ENCODE data around the gene CDH9.
A peak's percentile ranks its signal among the peaks of the same experiment; 100 is the strongest.
"Not testable (repeated sequence)": the region's sequence is repeated elsewhere in the genome, so short reads cannot be mapped to it uniquely, and the experiment has no call there.

The CDH9 gene

DNA sequence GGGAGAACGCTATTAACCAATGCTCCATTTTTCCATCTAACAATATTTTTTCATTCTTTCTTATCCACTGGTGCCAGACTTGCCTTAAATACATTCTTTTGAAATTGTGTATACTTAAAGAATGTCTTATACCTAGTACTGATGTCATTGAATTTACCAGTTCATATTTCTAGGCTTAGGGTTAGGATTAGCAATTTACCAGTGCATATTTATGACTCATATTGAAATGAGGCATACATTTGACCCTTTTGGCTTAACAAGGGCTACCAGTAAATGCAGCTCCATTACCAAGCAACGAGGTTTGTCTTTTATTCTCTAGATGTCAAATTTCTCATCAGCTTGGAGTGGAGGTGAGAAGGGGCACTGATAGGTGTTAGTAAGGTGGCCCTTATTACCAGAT, 89.5 kb downstream of the CDH9 start:
- no peak for DNase-seq

DNA sequence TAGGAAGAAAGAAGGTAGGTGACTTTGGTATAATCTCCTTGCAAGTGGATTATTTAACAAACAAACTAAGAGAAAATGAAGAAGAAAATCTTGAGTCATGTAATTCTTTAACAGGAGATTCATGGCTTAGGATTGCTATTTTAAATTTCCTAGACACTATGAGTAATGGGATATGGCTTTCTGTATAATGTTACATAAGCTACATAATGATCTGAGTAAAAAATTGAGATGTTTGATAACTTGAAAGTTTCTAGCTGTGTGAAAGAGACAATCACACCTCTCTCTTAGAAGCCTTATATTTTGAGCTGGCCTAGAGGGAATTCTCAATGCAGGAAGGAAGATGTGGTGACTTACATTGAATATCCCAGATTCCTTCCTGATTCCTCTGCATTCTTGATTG, 92.5 kb downstream of the CDH9 start:
- DNase-seq = peak; percentile 17

DNA sequence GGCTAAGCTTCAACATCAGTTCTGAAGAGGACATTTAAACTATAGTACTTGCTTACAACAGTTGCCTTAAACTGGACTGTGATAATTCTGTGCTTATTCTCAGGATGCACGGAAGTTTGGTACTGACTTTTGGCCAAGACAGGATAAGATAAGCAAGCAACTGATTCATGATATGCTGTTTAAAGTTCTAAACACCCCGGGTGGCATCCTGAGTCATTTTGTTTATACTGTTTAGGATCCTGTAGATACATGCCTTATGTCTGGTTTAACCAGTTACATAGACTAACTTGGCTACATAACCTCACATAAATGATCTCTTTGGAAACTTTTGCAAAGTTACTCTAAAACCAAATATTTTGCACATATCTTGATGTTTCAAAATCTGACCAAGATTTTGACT, 95.9 kb downstream of the CDH9 start:
- peak; percentile 3 for DNase-seq

DNA sequence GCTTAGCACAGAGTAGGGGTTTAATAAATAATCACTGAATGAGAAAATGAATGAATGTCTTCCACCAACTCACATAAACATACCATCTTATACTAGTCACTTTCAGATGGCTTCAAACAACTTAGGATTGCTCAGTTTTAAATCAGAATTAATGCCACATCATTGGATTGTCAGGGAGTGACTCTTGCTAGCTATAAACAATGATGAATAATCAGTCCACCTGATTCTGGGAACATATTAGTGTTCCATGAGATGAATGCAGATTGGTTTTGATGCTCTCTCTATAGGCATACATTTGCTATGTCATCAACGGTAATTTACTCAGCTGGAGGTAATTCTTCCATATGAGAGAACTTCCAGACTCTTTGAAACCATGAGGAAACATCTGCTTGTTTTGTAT, 97.4 kb downstream of the CDH9 start:
- DNase-seq = peak; percentile 61

DNA sequence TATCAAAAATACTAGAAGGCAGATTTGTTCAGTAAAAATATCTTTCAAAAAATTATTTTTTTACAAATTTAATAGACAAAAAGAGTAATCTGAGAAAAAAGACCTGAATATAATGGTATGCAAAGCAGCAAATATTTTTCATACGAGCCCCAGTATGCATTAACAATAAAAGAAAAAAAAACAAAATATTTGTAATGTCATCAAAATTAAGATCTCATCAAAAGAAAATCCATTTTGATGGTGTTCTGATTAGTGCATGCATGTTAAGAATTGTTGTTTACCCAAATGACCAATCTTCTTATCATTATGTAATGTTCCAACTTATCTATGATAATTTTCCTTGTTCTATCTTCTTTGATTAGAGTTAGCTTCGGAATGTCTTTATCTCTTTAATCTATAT, 106.1 kb downstream of the CDH9 start:
- no peak for DNase-seq

DNA sequence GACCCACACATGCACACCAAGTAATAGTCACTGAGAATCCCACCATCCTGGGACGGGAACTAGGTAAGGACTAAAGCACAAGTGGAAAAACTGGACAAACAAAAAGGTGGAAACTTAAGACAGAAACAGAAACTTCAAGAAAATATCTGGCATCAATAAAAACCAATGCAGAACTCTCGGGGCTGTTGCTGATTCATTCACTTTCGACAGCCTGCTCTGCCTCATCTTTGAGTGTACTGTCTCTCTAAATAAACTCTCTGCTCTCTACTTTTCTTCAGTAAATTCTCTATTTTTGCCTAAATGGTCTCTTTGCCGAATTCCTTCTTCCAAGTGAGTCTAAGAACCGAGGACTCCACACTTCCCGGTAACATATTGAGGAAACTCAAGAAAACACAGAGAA, 116.9 kb downstream of the CDH9 start:
- no peak for DNase-seq

DNA sequence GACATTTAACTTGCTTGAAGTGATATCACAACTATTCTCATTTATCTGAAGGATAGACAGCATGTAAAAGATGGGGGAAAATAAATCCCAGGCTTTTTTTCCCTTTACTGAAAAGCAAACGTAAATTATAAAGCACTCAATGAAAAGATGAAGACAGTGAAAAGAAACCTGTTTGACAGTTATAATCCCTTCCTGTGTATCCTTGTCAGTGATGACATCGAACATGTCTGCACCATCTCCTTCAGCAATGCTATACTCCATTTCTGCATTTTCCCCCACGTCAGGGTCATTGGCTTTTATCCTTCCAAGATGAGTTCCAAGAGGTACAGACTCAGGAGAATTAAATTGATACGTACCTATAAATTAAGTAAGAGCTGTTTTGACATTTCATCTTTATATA, 134.9 kb downstream of the CDH9 start:
- no peak for DNase-seq

DNA sequence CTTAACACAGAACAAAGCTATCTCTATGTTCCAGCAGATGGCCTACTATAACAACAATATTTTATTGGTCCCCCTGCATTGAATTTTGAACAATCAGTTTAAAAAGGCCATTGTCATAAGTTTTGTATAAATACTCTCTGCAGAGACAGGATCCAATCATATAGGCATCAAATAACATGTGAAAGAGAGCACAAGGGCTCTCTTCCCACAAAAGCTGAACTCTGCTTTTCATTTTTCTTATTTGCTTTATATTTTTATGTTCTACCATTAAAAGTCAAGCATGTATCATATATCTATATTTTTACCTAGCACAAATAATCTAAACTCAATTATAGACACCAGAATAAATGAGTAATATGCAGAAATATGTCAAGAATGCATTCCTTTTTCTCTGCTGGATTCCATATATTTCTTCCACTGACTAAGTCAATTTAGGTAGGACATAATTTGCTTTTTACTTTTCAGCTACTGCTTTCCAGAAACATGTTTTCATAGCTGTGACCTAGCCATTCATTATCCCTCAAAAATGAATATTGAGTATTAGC, 143.6 kb downstream of the CDH9 start:
- peak; percentile 51 for DNase-seq

DNA sequence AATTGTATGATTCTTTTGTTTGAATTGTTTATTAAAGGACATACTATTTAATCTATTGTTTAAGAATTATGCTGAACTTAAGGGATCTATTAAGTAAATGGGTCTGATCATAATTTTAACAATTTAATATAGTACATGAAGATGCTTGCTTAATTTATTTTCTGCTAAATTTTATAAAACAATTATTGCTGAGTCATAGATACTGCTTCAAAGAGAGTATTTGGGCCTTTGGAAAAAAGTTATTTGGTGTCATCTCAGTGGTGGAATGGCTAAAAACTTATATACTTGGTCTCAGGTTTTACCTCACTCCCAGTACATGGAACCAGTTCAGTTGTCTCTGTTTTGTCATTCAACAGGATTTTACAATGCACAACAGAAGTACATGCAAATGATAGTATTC, 145.3 kb downstream of the CDH9 start:
- no peak for DNase-seq

DNA sequence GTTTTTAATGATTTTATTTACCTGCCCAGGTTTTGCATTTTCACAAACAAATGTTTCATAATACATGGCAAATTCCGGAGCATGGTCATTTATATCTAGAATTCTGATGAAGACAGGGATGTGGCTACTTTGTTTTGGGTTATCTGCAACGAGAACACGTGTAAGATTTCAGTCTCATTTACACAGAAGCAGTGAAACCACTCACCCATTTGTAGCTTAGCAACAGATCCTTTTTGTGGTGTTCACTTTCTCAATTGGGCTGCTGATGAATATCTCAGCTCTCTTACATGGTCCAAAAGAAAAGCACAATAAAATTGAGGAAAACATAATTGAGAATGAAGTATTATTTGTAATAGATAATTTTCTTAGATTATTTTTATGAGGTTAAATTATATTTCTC, 148.6 kb downstream of the CDH9 start:
- DNase-seq = no peak

DNA sequence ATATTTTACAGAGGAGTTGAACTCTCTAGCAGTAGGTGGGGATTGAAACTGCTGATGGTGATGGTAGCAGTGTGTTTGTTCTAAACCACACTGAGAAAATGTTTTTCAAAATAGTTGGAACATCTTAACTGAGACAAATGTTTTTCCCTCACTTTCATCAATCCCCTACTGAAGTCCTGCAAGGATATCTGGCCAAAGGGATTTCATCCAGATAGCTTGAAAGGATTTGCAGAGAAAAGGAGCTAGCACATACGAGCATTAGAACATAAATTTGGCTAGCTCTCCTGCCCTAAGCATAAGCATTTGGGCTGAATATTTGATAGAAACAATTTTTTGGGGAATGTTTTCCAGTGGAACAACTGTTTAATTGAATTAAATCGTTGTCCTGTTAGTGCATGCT, 153.9 kb downstream of the CDH9 start:
- DNase-seq = no peak

DNA sequence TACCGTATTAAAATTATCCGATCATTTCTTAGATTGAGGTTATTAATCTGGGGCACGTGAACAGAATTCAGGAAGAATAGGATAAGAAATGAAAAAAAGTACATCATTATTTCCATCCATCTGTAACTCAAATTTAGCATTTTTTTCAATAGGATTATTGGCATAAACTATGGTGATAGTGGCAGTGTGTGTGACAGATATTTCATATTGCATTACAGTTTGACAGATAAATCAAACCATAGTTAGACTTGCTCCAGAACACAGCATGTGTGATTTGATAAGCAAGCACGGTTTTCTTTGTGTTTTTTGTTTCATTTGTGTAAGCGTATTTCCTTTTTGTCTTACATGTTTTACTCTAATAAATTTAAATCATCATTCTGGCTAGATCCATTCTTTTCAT, 155.0 kb downstream of the CDH9 start:
- no peak for DNase-seq

DNA sequence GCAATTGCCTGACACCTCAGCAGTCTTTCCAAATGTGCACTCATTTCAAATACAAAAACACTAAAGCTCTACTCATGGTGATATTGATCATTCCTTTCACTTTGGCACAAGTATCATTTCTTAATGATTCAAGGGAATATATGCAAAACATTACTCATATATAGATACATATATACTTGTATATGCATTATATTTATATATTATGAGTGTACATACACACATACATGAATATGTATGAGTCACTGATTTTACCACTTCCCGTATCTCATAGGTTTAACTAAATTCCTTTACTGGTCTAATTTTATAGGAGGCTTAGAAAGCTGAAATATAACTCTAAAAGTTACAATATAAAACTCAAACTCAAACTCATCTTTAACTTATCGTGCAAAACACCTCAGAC, 156.5 kb downstream of the CDH9 start:
- DNase-seq = no peak

DNA sequence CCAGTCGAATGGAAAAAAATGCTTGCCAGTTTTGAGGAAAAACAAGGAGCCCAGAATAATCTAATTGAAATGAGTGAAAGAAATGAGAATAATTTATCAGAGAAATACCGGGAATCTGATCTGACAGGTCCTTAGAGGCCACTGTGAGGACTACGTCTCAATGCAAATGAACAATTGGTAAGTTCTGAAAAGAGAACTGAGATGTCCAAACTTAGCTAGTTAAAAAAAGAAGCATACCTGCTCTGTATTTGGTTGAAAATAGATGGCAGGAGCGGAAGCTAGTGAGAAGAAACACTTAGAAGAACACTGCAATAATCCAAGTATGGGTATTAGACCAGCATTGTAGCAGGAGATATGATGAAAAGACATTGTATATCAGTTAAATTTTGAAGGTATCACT, 161.2 kb downstream of the CDH9 start:
- no peak for DNase-seq

DNA sequence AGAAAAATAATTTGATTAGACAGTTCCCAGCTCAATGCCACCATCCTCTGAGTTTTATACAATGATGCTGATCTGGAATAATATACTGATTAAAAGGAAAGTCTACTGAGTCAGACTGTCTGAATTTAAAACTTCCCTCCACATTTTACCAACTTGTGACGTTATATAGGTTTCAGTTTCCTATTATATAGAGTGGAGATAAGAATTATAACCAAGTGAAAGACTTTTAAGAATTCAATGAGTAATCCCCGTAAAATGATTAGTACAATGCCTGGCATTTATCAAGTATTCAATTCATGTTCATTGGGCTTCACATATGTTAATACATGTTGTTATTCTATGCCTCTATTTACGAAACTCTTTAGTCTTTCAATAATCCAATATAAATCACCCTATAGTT, 166.0 kb downstream of the CDH9 start:
- peak; percentile 5 for DNase-seq

DNA sequence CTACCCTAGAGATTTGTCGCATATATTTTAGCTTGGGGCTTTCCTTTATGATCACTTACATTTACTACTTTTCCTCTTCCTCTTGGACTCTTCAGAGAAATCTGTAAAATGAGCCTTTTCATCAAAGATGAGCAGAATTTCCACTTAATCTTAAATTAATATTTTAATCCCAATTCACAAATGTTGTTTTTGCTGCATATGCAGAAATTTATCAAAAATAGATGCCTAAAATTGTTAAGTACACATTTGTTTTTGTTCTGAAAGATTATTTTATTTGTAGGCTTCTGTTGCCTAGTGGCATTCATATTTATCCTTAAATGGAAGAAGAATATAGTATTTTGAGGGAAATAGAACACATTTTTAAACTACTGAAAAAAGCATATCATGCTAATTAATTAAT, 168.6 kb downstream of the CDH9 start:
- DNase-seq = no peak

DNA sequence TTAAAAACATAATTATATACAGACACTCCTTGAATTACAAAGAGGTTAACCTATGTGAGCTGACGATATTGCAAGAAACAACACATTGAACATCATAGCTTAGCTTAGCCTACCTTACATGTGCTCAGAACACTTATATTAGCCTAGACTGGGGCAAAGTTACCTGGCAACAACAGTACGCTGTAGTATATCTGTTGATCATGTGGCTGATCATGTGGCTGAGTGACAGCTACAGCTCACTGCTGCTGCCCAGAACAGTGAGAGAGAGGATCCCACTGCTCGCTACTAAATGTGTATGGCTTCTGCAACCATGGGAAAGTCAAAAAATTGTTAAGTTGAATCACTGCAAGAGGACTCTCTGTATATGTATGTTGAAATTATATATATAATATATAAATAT, 169.9 kb downstream of the CDH9 start:
- no peak for DNase-seq

DNA sequence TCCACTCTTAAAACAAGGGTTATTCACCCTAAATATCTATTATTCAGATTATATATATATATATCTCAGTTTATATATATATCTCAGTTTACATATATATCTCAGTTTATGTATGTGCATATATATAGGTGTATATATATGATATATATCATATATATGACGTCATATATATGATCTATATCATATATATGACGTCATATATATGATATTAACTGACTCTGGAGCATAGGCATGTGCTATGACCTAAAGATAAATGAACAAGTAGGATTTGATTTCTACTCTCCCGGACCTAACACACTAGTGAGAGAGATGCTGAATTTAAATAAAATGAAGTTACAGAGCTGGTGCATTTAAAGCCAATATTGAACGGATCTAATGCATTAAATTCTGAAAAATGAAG, 174.3 kb downstream of the CDH9 start:
- DNase-seq = no peak

DNA sequence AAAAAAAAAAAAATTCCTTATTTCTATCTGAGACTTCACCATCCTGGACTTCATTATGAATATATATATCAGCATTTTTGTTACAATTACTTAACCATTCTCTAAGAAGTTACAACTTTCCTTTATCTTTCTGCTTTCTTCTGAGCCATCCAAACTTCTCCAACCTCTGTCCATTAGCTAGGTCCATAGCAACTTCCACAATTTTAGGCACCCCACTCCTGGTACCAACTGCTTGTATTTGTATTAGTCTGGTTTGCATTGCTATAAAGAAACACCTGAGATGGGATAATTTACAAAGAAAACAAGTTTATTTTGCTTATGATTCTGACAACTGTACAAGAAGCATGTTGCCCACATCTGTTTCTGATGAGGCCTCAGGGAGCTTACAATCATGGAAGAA, 182.1 kb downstream of the CDH9 start:
- DNase-seq = no peak

DNA sequence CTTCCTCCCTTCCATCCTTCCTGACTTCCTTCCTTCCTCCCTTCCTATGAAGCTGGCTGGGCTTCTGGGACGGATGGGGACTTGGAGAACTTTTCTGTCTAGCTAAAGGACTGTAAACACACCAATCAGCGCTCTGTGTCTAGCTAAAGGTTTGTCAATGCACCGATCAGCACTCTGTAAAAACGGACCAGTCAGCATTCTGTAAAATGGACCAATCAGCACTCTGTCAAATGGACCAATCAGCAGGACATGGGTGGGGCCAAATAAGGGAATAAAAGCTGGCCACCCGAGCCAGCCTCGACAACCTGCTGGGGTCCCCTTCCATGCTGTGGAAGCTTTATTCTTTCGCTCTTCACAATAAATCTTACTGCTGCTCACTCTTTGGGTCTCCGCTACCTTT, 185.9 kb downstream of the CDH9 start:
- DNase-seq = not testable (repeated sequence)

DNA sequence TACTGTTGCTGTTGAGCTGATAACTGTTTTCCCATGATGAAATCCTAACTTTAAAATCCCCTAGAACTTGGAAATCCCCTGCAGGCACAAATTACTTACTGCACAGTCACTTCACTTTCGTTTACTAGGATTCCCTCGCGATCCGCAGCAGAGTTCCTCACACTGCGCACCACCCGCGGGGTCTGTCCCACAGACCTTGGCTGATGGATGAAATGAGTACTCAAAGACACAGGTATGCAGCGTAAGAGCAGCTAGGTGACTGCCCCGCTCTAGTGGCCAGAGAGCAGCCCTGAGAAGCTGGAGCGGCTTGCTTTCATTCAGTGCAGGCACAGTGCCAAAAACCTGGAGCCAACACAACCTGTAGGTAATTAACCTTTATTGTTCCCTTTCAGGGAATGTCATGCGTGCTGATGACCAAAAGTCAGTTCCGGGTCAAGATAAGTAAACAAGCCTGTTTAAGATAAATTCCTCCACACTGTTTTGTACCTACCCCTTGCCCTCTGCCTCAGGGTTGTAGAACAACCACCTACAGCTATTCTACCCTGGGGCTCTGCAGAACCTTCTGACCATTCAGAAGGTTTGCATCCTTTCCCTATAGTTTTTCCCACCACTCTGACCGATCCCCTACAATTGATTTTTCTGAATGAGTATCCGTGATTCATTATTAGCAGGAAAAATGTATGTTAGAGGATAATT, 191.2 kb downstream of the CDH9 start:
- no peak for DNase-seq

DNA sequence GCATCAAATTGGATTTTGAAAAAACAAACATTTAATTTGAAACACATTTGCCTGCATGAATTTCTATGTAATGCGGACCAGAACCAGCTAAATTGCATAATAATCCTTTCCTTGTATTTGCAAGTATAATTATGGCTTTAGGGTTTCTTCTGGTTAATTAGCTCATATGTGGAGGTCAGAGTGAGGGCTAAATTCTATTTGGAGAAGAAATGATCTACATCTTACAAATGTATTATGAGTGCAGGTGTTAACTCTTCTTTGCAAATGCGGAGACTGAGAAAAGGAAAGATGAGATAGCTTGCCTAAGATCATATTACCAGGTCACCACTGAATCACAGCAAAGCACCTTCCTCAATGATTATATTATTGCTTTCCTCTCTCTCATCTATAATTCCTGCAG, 194.7 kb downstream of the CDH9 start:
- no peak for DNase-seq

DNA sequence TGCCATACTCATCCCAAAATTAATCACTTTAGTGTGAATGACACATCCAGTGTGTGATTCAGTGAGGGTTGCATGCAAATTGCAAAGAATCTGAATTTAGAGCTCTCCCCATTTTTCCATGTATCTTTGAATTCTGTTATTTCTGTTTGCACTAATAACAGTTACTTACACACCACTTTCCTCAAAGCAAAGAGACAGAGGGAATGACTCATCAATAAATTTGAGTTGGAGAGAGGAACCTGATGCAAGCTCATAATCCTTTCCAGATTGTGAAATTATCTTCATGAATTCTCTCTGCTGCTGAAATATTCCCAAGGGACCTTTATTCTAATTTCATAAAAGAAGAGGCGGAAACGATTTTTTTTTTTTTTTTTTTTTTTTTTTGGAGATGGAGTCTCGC, 204.8 kb downstream of the CDH9 start:
- peak; percentile 53 for DNase-seq
